Thoracic aorta (tissue), 2 donors: ENCODE data around the gene GNB1L. TPM values are rescaled to one million over a fixed set of nuclear protein-coding genes. Genes with fewer than 3 reads are reported as not detected.

Experiments
- ATAC-seq: fragments of 150-250 bp; one replicate; pipeline ENCODE4 v1.8.0; 2017; ENCODE audit warnings: low read depth; ENCODE audit not compliant: insufficient number of reproducible peaks, low FRiP score
- DNase-seq: peaks from one replicate; pipeline ENCODE4 v3.0.0-alpha.2; 2020; ENCODE audit warnings: low spot score
- H3K27ac ChIP-seq, 2 donors: fragments of 200-600 bp; sonication (generic); 1 replicate in 1 of 2; 2 replicates in 1 of 2; pipeline ENCODE4 v1.5.1; 2016; ENCODE audit warnings: mild to moderate bottlenecking in 2 of 2, moderate library complexity in 2 of 2
- H3K27me3 ChIP-seq: fragments of 200-600 bp; sonication (generic); replicated peaks from 2 replicates; pipeline ENCODE4 v1.6.0; 2016; ENCODE audit warnings: mild to moderate bottlenecking; ENCODE audit not compliant: insufficient read depth
- H3K36me3 ChIP-seq: fragments of 200-600 bp; sonication (generic); one replicate; pipeline ENCODE4 v1.5.1; 2016
- H3K4me1 ChIP-seq, 2 donors: fragments of 200-600 bp; sonication (generic); 1 replicate in 1 of 2; 2 replicates in 1 of 2; pipeline versions ENCODE4 v1.5.1 to v1.6.0; 2016; ENCODE audit warnings: low read depth in 2 of 2, mild to moderate bottlenecking in 1 of 2; ENCODE audit not compliant: control insufficient read depth in 1 of 2
- H3K4me3 ChIP-seq: fragments of 200-600 bp; sonication (generic); 2 replicates; pipeline ENCODE4 v1.5.1; 2016; ENCODE audit warnings: mild to moderate bottlenecking
- H3K9me3 ChIP-seq: fragments of 200-600 bp; sonication (generic); 2 replicates; pipeline ENCODE4 v1.5.1; 2016
- total RNA-seq, 2 donors: library from RNA; depleted of rRNA; stranded (reverse); fragments of >200 nt; gene quantifications; one replicate each; pipeline versions ENCODE4 v1.1.0 to v1.2.3, GENCODE V29; 2016
- TF ChIP-seq, protein P1 (sequence below): fragments of 200-600 bp; sonication (generic); IDR thresholded peaks from one replicate; pipeline ENCODE4 v1.5.1; 2019; ENCODE audit warnings: antibody characterized with exemption

The GNB1L gene
- total RNA-seq, 2 donors from 2014 or later = 2.3 to 7.7 TPM

DNA sequence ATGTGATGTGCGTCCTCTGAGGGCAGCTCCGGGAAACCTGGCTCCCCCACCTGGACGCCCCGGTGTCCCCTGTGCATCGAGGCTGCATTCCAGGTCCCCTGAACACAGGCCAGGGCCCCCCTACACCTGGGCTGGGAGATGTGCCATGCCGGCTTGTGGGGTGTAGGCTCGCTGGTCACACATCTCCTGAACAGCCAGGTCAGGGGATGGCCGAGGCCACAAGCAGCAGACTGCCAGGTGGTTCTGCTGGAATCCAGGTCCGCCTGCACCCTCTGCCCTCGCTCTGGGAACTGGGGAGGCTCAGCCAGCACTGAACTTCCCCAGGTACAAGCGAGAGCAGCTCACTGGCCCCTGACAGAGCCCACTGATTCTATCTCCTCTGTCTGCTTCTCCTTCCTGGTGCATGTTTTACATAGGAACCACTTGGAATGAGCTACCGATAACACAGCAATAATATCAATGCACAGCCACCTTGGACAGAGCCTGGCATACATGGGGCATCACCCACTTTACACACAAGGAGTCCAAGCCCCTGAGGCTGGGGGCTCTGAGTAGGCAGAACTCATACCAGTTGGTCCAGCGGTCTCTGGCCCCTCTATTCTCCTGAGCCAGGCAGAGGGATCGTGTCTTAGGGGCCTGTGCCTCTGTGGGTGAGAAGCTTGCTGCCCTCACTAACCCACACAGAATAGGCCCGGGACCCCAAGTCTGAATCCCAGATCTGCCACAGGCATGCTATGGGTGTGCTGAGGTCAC is 47.3 kb downstream of the GNB1L start:
- H3K27ac ChIP-seq = no peak overlapping the region
- ATAC-seq = no peak
- no peaks in the 10 kb centered on the region for H3K27me3 ChIP-seq
- H3K36me3 ChIP-seq = no peaks in the 10 kb centered on the region
- no peak for DNase-seq
- no peaks in the 10 kb centered on the region for H3K9me3 ChIP-seq
- H3K4me1 ChIP-seq = peaks cover 0 to 11% of the 10 kb centered on the region in 2 donors
- TF ChIP-seq, protein P1, sequence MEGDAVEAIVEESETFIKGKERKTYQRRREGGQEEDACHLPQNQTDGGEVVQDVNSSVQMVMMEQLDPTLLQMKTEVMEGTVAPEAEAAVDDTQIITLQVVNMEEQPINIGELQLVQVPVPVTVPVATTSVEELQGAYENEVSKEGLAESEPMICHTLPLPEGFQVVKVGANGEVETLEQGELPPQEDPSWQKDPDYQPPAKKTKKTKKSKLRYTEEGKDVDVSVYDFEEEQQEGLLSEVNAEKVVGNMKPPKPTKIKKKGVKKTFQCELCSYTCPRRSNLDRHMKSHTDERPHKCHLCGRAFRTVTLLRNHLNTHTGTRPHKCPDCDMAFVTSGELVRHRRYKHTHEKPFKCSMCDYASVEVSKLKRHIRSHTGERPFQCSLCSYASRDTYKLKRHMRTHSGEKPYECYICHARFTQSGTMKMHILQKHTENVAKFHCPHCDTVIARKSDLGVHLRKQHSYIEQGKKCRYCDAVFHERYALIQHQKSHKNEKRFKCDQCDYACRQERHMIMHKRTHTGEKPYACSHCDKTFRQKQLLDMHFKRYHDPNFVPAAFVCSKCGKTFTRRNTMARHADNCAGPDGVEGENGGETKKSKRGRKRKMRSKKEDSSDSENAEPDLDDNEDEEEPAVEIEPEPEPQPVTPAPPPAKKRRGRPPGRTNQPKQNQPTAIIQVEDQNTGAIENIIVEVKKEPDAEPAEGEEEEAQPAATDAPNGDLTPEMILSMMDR = no peak
- no peak overlapping the region for H3K4me3 ChIP-seq

DNA sequence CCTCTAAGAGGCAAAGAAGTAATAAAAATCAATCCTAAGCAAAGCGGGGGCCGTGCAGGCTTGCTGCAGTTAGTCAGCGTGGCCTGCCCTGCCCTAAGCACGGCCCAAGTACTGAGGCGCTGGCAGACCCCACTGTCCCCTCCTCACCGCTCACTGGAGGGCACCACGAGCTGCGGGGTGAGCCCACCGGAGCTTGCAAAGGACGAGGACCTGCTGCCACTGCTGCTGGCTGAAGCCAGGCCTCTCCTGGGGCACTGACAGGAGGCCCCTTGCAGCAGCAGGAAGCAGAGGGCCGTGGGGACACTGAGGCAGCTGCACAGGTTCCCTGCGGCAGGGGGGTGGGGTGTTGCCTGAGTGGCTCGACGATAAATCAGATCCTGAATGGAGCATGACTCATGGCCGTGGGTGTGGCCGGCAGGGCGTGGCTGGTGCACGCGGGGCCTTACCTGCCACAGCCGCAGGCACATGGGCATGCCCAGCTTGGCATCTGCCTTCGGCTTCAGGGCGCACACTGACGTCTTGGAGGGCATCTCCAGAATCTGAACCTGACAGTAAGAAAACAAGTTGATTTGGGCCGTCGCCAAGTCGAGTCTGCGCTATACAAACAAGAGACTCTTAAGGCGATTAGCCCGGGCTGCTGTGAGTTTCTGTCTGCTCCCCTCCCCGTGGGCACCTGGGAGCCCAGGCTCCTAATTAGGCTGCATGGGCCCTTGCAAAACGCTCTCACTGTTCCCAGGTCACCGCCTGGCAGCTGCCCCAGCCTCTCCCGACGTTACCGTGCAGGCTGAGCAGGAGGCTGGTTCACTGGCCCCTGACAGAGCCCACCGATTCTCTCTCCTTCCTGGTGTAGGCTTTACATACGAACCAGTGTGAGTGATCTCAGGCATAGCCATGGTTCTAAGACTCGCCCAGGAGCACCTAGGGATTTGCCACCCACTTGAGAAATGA is 48.2 kb downstream of the GNB1L start:
- Histone ChIP-seq H3K27me3 (no peaks in the 10 kb centered on the region), H3K27ac (no peak overlapping the region), H3K4me3 (no peak overlapping the region), H3K4me1 (peaks cover 0 to 19% of the 10 kb centered on the region in 2 donors), H3K36me3 (no peaks in the 10 kb centered on the region), H3K9me3 (no peaks in the 10 kb centered on the region)
- DNase-seq = no peak
- no peak for ATAC-seq
- TF ChIP-seq, protein P1 = no peak

DNA sequence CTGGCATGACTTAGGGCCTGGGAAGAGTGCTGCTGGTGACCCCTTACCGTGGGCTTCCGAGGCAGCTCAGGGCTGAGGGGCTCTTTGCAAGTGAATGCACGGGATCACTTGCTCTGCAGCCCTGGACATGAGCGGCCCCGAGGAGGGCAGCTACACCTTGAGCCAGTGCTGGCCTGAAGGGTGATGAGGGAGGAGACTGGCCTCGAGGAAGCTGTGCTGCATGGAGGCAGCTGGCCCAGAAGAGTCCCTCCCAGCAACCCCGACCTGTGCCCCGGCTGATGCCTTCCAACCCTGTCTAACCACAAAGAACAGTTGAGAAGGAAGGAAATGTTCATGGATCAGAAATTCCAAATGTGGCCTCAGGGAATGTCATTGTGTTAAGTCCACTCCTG is 48.9 kb downstream of the GNB1L start:
- no peaks in the 10 kb centered on the region for H3K36me3 ChIP-seq
- no peak overlapping the region for H3K4me3 ChIP-seq
- TF ChIP-seq, protein P1 = no peak
- no peaks in the 10 kb centered on the region for H3K9me3 ChIP-seq
- DNase-seq (no peak), ATAC-seq (no peak)
- H3K27ac ChIP-seq = no peak overlapping the region
- peaks cover 0 to 19% of the 10 kb centered on the region in 2 donors for H3K4me1 ChIP-seq
- H3K27me3 ChIP-seq = no peaks in the 10 kb centered on the region

DNA sequence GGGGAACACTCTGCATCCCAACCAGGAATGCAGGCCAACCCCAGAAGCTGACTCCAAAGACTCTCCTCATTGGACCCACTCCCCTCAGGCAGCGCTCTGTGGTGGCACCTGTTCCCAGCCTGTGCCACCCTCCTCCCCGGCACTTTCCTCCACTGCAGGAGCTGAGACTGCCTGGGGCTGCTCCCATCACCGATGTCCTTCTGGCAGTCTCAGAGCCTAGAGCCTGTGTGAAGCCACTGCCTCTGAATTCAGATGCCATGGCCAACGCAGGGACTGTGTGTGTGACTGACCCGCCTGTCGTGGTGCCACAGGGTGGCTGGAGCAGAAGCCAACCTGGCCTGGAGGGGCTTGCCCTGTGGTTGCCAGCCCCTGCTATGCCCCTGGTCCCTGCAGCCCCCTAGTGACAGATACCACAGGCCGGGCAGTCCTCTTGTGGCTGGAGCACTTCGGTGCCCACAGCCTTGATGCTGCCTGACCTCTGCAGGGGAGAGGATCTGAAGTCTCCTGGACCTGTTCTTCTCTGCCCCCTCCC is 50.9 kb downstream of the GNB1L start:
- H3K4me1 ChIP-seq = peaks cover 0 to 36% of the 10 kb centered on the region in 2 donors
- TF ChIP-seq, protein P1 = no peak
- H3K27ac ChIP-seq = no peak overlapping the region
- no peaks in the 10 kb centered on the region for H3K27me3 ChIP-seq
- H3K9me3 ChIP-seq = no peaks in the 10 kb centered on the region
- ATAC-seq = no peak
- no peaks in the 10 kb centered on the region for H3K36me3 ChIP-seq
- DNase-seq = no peak
- H3K4me3 ChIP-seq = no peak overlapping the region
